Measurements from ENCODE around the gene SP4.

DNA sequence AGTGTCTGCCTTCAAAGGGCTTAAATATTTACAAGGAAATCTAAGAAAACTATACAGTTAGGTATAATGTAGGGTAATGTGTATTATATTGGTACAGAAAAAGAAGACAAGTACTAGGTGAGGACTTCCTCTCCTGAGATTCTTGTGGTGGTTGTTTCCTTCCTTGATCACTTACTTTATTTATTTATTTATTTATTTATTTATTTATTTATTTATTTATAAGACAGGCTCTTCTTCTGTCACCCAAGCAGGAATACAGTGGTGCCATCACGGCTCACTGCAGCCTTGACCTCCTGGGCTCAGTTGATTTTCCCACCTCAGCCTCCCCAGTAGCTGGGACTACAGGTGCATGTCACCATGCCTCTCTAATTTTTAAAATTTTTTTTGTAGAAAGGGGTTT is 96.8 kb downstream of the SP4 start:
- TF ChIP-seq, protein P1, sequence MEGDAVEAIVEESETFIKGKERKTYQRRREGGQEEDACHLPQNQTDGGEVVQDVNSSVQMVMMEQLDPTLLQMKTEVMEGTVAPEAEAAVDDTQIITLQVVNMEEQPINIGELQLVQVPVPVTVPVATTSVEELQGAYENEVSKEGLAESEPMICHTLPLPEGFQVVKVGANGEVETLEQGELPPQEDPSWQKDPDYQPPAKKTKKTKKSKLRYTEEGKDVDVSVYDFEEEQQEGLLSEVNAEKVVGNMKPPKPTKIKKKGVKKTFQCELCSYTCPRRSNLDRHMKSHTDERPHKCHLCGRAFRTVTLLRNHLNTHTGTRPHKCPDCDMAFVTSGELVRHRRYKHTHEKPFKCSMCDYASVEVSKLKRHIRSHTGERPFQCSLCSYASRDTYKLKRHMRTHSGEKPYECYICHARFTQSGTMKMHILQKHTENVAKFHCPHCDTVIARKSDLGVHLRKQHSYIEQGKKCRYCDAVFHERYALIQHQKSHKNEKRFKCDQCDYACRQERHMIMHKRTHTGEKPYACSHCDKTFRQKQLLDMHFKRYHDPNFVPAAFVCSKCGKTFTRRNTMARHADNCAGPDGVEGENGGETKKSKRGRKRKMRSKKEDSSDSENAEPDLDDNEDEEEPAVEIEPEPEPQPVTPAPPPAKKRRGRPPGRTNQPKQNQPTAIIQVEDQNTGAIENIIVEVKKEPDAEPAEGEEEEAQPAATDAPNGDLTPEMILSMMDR (IDR thresholded peaks at IDR 0.05), result no peak
- no peak for TF ChIP-seq POLR2AphosphoS5 (IDR thresholded peaks at IDR 0.05; ENCODE audit: insufficient read depth in 1 of 2, low read depth in 1 of 2)
- TF ChIP-seq POLR2A (IDR thresholded peaks at IDR 0.05), result no peak
